ENCODE data around the gene APAF1. TPM values are rescaled to one million over a fixed set of nuclear protein-coding genes. Genes with fewer than 3 reads are reported as not detected.
"Not testable (repeated sequence)": the region's sequence is repeated elsewhere in the genome, so short reads cannot be mapped to it uniquely, and the experiment has no call there.

APAF1 gene
- total and polyA plus RNA-seq, 2 donors (not counting 3 experiments of a cell fraction or from before 2014, with no cell fraction given), result 7.2 to 35.2 TPM

- FAIRE-seq, result no peak
- Histone ChIP-seq H3K4me1 (ENCODE audit: control insufficient read depth, extremely low read depth, insufficient read depth, low read length) (peaks cover 34% of the 10 kb centered on the region), H3K9me1 (replicated peaks; ENCODE audit: control insufficient read depth, extremely low read depth, insufficient read depth, low read length) (no peaks in the 10 kb centered on the region), H3K4me2 (ENCODE audit: insufficient read depth, low read length) (no peak overlapping the region), H3K27ac (ENCODE audit: insufficient read depth, low read depth, low read length) (no peak overlapping the region), H3K4me3 (replicated peaks in 1 of 3; ENCODE audit: insufficient read depth in 1 of 3, low read depth in 1 of 3, low read length in 3 of 3) (no peak overlapping the region), H3K27me3 (ENCODE audit: control insufficient read depth in 2 of 2, insufficient read depth in 2 of 2, low read length in 2 of 2) (no peaks in the 10 kb centered on the region), H3K9ac (replicated peaks; ENCODE audit: extremely low read depth, insufficient read depth, low read length) (no peak overlapping the region), H3K79me2 (ENCODE audit: control insufficient read depth, insufficient read depth, low read length) (peaks cover 78% of the 10 kb centered on the region), H4K20me1 (replicated peaks; ENCODE audit: control insufficient read depth, extremely low read depth, insufficient read depth, low read length) (no peaks in the 10 kb centered on the region), H2AFZ (ENCODE audit: low read depth, low read length) (no peak overlapping the region), H3K9me3 (replicated peaks; ENCODE audit: control insufficient read depth, insufficient read depth, low read length) (no peaks in the 10 kb centered on the region), H3K36me3 (ENCODE audit: control insufficient read depth in 2 of 2, extremely low read depth in 1 of 2, insufficient read depth in 2 of 2, low read length in 2 of 2) (no peaks in the 10 kb centered on the region)
- intact Hi-C loops (cut with micrococcal nuclease), result no loop called here
- BruUV-seq (replicated peaks), result no TSS peak
- DNase-seq (ENCODE audit: low read depth, low spot score), result peak; percentile 49
- TF ChIP-seq JUN (IDR thresholded peaks at IDR 0.05; ENCODE audit: borderline replicate concordance, insufficient read depth, insufficient read length, low read depth), result no peak
- no peak for TF ChIP-seq MYC (IDR thresholded peaks at IDR 0.05; ENCODE audit: low read depth, low read length)
- dilution Hi-C loops (cut with MboI; ENCODE audit: extremely low pct_ligation_motif_present, low sequenced_read_pairs), result no loop called here
- ChIA-PET CTCF (interaction anchor here (0.7 to 2.3 kb wide), 10 partner anchors 10 to 106 kb away, joined by 3 to 11 read pairs (median 4); no protein-coding TSS in a partner anchor), POLR2A (interaction anchor here (2.3 kb wide), 1 partner anchor 45 kb away, joined by 13 read pairs; the partner anchor contains the start of gene SLC25A3)
These were observed 5.6 kb upstream of the APAF1 start for GRCh38 chr12:98639491-98639890.

GRCh38 chr12:98642801-98643200 is 2.3 kb upstream of the APAF1 start:
- H3K9me3 ChIP-seq (replicated peaks; ENCODE audit: control insufficient read depth, insufficient read depth, low read length); intact Hi-C loops (cut with micrococcal nuclease); BruUV-seq (replicated peaks); POLR2A ChIA-PET; dilution Hi-C loops (cut with MboI; ENCODE audit: extremely low pct_ligation_motif_present, low sequenced_read_pairs); H3K9ac ChIP-seq (replicated peaks; ENCODE audit: extremely low read depth, insufficient read depth, low read length); FAIRE-seq; DNase-seq (ENCODE audit: low read depth, low spot score); H2AFZ ChIP-seq (ENCODE audit: low read depth, low read length); H4K20me1 ChIP-seq (replicated peaks; ENCODE audit: control insufficient read depth, extremely low read depth, insufficient read depth, low read length); H3K36me3 ChIP-seq (ENCODE audit: control insufficient read depth in 2 of 2, extremely low read depth in 1 of 2, insufficient read depth in 2 of 2, low read length in 2 of 2); H3K27ac ChIP-seq (ENCODE audit: insufficient read depth, low read depth, low read length); H3K9me1 ChIP-seq (replicated peaks; ENCODE audit: control insufficient read depth, extremely low read depth, insufficient read depth, low read length); H3K27me3 ChIP-seq (ENCODE audit: control insufficient read depth in 2 of 2, insufficient read depth in 2 of 2, low read length in 2 of 2): not testable (repeated sequence)
- Histone ChIP-seq H3K4me2 (ENCODE audit: insufficient read depth, low read length) (peak overlapping the region; percentile 97), H3K4me3 (replicated peaks in 1 of 3; ENCODE audit: insufficient read depth in 1 of 3, low read depth in 1 of 3, low read length in 3 of 3) (peak overlapping the region in 1 of 3 experiments; percentile 92), H3K4me1 (ENCODE audit: control insufficient read depth, extremely low read depth, insufficient read depth, low read length) (peaks cover 21% of the 10 kb centered on the region), H3K79me2 (ENCODE audit: control insufficient read depth, insufficient read depth, low read length) (peaks cover 83% of the 10 kb centered on the region)
- CTCF ChIA-PET, result interaction anchor here (1.8 to 2.2 kb wide), 2 partner anchors 10 to 76 kb away, joined by 4 to 7 read pairs; no protein-coding TSS in a partner anchor
